NT2/D1 (cell line): Measurements from ENCODE around the gene IRX3.
A peak's percentile ranks its signal among the peaks of the same experiment; 100 is the strongest.

Source experiments
- DNase-seq: peaks from one replicate; pipeline ENCODE4 v3.0.0-alpha.2; 2011; ENCODE audit warnings: low read depth, low spot score
- H3K27me3 ChIP-seq: 2 replicates; pipeline ENCODE4 v1.6.0; 2011; ENCODE audit warnings: mild to moderate bottlenecking; ENCODE audit not compliant: insufficient read length, insufficient read depth
- H3K36me3 ChIP-seq: 2 replicates; pipeline ENCODE4 v1.6.1; 2011; ENCODE audit warnings: mild to moderate bottlenecking, low read length, mixed read lengths; ENCODE audit not compliant: insufficient read depth, insufficient read length
- H3K4me1 ChIP-seq: 2 replicates; pipeline ENCODE4 v1.5.1; 2011; ENCODE audit not compliant: insufficient read depth, insufficient read length
- H3K4me3 ChIP-seq: 2 replicates; pipeline ENCODE4 v1.5.1; 2011; ENCODE audit warnings: low read depth; ENCODE audit not compliant: insufficient read length
- H3K9ac ChIP-seq: 2 replicates; pipeline ENCODE4 v1.6.0; 2011; ENCODE audit warnings: low read depth; ENCODE audit not compliant: insufficient read length
- H3K9me3 ChIP-seq: 2 replicates; pipeline ENCODE4 v1.5.1; 2011; ENCODE audit warnings: mild to moderate bottlenecking, low read length; ENCODE audit not compliant: insufficient read depth
- SUZ12 ChIP-seq: IDR thresholded peaks from 2 replicates; pipeline ENCODE4 v1.6.1; 2011; ENCODE audit not compliant: insufficient read length, insufficient read depth; ENCODE audit errors: extremely low read depth
- YY1 ChIP-seq: IDR thresholded peaks from 2 replicates; pipeline ENCODE4 v1.6.1; 2011; ENCODE audit not compliant: insufficient read length, insufficient read depth
- ZNF274 ChIP-seq: IDR thresholded peaks from 2 replicates; pipeline ENCODE4 v1.6.1; 2011; ENCODE audit warnings: mild to moderate bottlenecking, low read depth, low read length

The IRX3 gene

GRCh38 chr16:54245788-54246453 lies 40.7 kb downstream of the IRX3 start:
- no peak for DNase-seq
- H3K4me1 ChIP-seq: no peaks in the 10 kb centered on the region
- H3K27me3 ChIP-seq: no peaks in the 10 kb centered on the region
- H3K36me3 ChIP-seq: no peaks in the 10 kb centered on the region
- peaks cover 9% of the 10 kb centered on the region; the same call in 1 of the 2 replicates for H3K9me3 ChIP-seq
- TF ChIP-seq YY1 (no peak), ZNF274 (no peak), SUZ12 (no peak)
- no peak overlapping the region for H3K9ac ChIP-seq
- no peak overlapping the region for H3K4me3 ChIP-seq

- H3K9me3 ChIP-seq: peaks cover 9% of the 10 kb centered on the region; the same call in 1 of the 2 replicates
- no peak overlapping the region for H3K9ac ChIP-seq
- no peak overlapping the region for H3K4me3 ChIP-seq
- TF ChIP-seq ZNF274 (no peak), YY1 (no peak), SUZ12 (no peak)
- DNase-seq: no peak
- no peaks in the 10 kb centered on the region for H3K27me3 ChIP-seq
- H3K4me1 ChIP-seq: no peaks in the 10 kb centered on the region
- no peaks in the 10 kb centered on the region for H3K36me3 ChIP-seq
Measured at GRCh38 chr16:54244061-54244886, 42.3 kb downstream of the IRX3 start.

- Histone ChIP-seq H3K36me3 (no peaks in the 10 kb centered on the region), H3K4me1 (no peaks in the 10 kb centered on the region), H3K9me3 (peaks cover 9% of the 10 kb centered on the region; the same call in 1 of the 2 replicates), H3K4me3 (no peak overlapping the region), H3K9ac (no peak overlapping the region), H3K27me3 (no peaks in the 10 kb centered on the region)
- TF ChIP-seq YY1: no peak
- no peak for TF ChIP-seq ZNF274
- TF ChIP-seq SUZ12: no peak
- no peak for DNase-seq
Measured at GRCh38 chr16:54243202-54243601, 43.4 kb downstream of the IRX3 start.

- TF ChIP-seq YY1: no peak
- no peak overlapping the region for H3K4me3 ChIP-seq
- no peaks in the 10 kb centered on the region for H3K27me3 ChIP-seq
- H3K36me3 ChIP-seq: no peaks in the 10 kb centered on the region
- DNase-seq: peak; percentile 60
- H3K9ac ChIP-seq: no peak overlapping the region
- H3K9me3 ChIP-seq: peaks cover 9% of the 10 kb centered on the region; the same call in 1 of the 2 replicates
- no peaks in the 10 kb centered on the region for H3K4me1 ChIP-seq
Measured at GRCh38 chr16:54242199-54242598, 44.4 kb downstream of the IRX3 start.

- peaks cover 9% of the 10 kb centered on the region; the same call in 1 of the 2 replicates for H3K9me3 ChIP-seq
- no peaks in the 10 kb centered on the region for H3K36me3 ChIP-seq
- no peak overlapping the region for H3K9ac ChIP-seq
- H3K4me3 ChIP-seq: no peak overlapping the region
- DNase-seq: no peak
- H3K4me1 ChIP-seq: no peaks in the 10 kb centered on the region
- no peak for TF ChIP-seq ZNF274
- no peak for TF ChIP-seq YY1
- TF ChIP-seq SUZ12: no peak
- no peaks in the 10 kb centered on the region for H3K27me3 ChIP-seq
Measured at GRCh38 chr16:54241525-54241924, 45.1 kb downstream of the IRX3 start.

- Histone ChIP-seq H3K27me3 (no peaks in the 10 kb centered on the region), H3K4me3 (no peak overlapping the region), H3K9me3 (peaks cover 6% of the 10 kb centered on the region; the same call in 1 of the 2 replicates), H3K4me1 (no peaks in the 10 kb centered on the region), H3K9ac (no peak overlapping the region), H3K36me3 (no peaks in the 10 kb centered on the region)
- no peak for DNase-seq
- no peak for TF ChIP-seq SUZ12
- TF ChIP-seq ZNF274: no peak
- TF ChIP-seq YY1: no peak
Measured at GRCh38 chr16:54240271-54241129, 46.1 kb downstream of the IRX3 start.

- peaks cover 6% of the 10 kb centered on the region; the same call in 1 of the 2 replicates for H3K9me3 ChIP-seq
- no peak for TF ChIP-seq ZNF274
- TF ChIP-seq SUZ12: no peak
- no peak for TF ChIP-seq YY1
- no peak overlapping the region for H3K4me3 ChIP-seq
- no peaks in the 10 kb centered on the region for H3K36me3 ChIP-seq
- no peaks in the 10 kb centered on the region for H3K4me1 ChIP-seq
- no peaks in the 10 kb centered on the region for H3K27me3 ChIP-seq
- H3K9ac ChIP-seq: no peak overlapping the region
- no peak for DNase-seq
Measured at GRCh38 chr16:54239456-54239855, 47.1 kb downstream of the IRX3 start.
